GM18858 (cell line): ENCODE data around the gene PCDHGC4.
A peak's percentile ranks its signal among the peaks of the same experiment; 100 is the strongest.

Experiments used
- ATAC-seq: cut with Tn5 transposase; IDR thresholded peaks from one replicate; pipeline ENCODE4 v1.9.1; 2021; ENCODE audit not compliant: unreplicated experiment

PCDHGC4 gene

GRCh38 chr5:141484641-141485311 is at the start of gene PCDHGC4:
Gene PCDHGC4 (plus strand): TSS chr5:141485030. CDS start chr5:141485174, 144 bp downstream.
- ATAC-seq: no peak

GRCh38 chr5:141437221-141437620 is 47.6 kb upstream of the PCDHGC4 start:
- ATAC-seq: no peak

GRCh38 chr5:141439411-141440141 is 45.3 kb upstream of the PCDHGC4 start:
- no peak for ATAC-seq

GRCh38 chr5:141440341-141440740 is 44.5 kb upstream of the PCDHGC4 start:
- no peak for ATAC-seq

- ATAC-seq: no peak
Measured at GRCh38 chr5:141441571-141442170, 43.2 kb upstream of the PCDHGC4 start.

GRCh38 chr5:141465351-141465750 is 19.5 kb upstream of the PCDHGC4 start:
- ATAC-seq: no peak

GRCh38 chr5:141475625-141476131 is 9.2 kb upstream of the PCDHGC4 start, which contains the start of gene PCDHGC3:
Gene PCDHGC3 (plus strand): TSS chr5:141475966. CDS start chr5:141476117, 151 bp downstream.
- ATAC-seq: peak; percentile 97

- peak; percentile 2 for ATAC-seq
Measured at GRCh38 chr5:141476132-141476911, 8.5 kb upstream of the PCDHGC4 start.

- ATAC-seq: no peak
Measured at GRCh38 chr5:141477044-141477575, 7.7 kb upstream of the PCDHGC4 start.

- ATAC-seq: no peak
Measured at GRCh38 chr5:141477815-141478214, 7.0 kb upstream of the PCDHGC4 start.

- ATAC-seq: no peak
Measured at GRCh38 chr5:141478321-141478945, 6.4 kb upstream of the PCDHGC4 start.

GRCh38 chr5:141479776-141480175 is 5.1 kb upstream of the PCDHGC4 start:
- no peak for ATAC-seq

- no peak for ATAC-seq
Measured at GRCh38 chr5:141483902-141484301, 928 bp upstream of the PCDHGC4 start.

- no peak for ATAC-seq
Measured at GRCh38 chr5:141484310-141484640, 555 bp upstream of the PCDHGC4 start.

- ATAC-seq: no peak
Measured at GRCh38 chr5:141485321-141486055, 658 bp downstream of the PCDHGC4 start.

GRCh38 chr5:141486091-141486490 is 1.3 kb downstream of the PCDHGC4 start:
- ATAC-seq: no peak

GRCh38 chr5:141487131-141487530 is 2.3 kb downstream of the PCDHGC4 start:
- ATAC-seq: no peak

- no peak for ATAC-seq
Measured at GRCh38 chr5:141488591-141489561, 4.0 kb downstream of the PCDHGC4 start, which contains the start of gene PCDHGC5. Gene PCDHGC5 (plus strand): TSS chr5:141489081. CDS start chr5:141489241, 160 bp downstream.
